HG03045 (cell line): ENCODE results near the gene THPO.
A peak's percentile ranks its signal among the peaks of the same experiment; 100 is the strongest.

Experiments
- ATAC-seq: cut with Tn5 transposase; IDR thresholded peaks from one replicate; pipeline ENCODE4 v1.9.1; 2021; ENCODE audit warnings: mild to moderate bottlenecking, moderate library complexity; ENCODE audit not compliant: unreplicated experiment

The THPO gene

DNA sequence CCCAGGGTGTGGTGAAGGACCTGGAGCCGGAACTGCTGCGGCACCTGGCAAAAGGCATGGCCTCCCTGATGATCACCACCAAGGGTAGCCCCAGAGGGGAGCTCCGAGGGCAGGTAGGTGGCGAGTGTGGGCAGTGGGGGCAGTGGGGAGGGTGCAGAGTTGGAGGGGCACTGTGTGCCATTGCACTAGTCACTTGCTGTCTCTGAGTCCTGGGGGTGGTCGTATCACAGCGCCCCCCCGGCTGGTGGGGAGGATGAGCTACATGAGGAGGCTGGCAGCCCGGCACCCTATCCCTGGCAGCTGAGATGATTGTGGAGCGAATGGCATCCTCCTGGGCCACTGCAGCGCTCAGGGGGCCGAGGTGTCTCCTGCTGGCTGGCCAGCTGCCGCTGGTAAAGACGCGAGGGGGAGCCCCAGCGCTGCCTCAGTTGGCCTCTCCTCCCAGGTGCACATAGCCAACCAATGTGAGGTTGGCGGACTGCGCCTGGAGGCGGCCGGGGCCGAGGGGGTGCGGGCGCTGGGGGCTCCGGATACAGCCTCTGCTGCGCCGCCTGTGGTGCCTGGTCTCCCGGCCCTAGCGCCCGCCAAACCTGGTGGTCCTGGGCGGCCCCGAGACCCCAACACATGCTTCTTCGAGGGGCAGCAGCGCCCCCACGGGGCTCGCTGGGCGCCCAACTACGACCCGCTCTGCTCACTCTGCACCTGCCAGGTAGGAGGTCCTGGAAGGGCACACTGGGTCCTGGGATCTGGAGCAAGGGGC lies 8.2 kb upstream of the THPO start:
- ATAC-seq, result no peak

DNA sequence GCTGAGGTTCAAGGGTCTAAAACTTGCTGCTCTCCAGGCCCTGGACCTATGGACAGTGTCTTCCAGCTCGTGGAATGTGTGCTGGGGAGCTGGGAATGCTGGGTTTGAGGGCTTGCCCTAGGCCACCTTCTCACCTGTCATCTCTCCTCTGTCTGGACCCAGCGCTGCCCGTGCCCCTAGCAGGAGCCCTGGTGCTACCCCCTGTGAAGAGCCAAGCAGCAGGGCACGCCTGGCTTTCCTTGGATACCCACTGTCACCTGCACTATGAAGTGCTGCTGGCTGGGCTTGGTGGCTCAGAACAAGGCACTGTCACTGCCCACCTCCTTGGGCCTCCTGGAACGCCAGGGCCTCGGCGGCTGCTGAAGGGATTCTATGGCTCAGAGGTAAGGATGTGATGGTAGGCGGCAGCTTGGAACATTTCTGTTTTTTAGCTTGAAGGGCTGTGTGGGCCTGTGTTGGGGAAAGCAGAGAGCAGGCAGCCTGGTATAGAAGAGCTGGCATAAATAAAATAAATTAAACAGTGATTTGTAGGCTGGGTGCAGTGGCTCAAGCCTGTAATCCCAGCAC lies 6.9 kb upstream of the THPO start:
- ATAC-seq, result no peak

GRCh38 chr3:184384342-184384741 lies 6.3 kb upstream of the THPO start:
- ATAC-seq, result no peak

- ATAC-seq, result no peak
These were observed 5.2 kb upstream of the THPO start for GRCh38 chr3:184383033-184383740.

DNA sequence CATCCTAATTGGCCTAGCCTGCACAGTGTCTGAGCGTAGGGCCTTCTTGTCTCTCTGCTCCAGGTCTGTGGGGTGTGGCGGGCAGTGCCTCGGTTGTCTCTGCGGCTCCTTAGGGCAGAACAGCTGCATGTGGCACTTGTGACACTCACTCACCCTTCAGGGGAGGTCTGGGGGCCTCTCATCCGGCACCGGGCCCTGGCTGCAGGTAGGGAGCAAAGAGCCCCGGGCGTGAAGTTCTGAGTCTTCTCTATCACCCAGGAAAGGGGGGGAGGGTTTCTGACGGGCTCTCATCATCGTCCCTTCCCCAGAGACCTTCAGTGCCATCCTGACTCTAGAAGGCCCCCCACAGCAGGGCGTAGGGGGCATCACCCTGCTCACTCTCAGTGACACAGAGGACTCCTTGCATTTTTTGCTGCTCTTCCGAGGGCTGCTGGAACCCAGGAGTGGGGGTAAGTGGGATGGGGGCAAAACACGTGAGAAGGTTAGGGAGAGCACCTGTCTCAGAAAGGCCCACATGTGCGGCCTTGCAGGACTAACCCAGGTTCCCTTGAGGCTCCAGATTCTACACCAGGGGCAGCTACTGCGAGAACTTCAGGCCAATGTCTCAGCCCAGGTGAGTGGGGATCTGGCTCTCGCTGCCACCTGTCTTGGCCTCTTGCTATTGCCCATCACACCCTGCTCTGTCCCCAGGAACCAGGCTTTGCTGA lies 4.5 kb upstream of the THPO start:
- ATAC-seq, result no peak

DNA sequence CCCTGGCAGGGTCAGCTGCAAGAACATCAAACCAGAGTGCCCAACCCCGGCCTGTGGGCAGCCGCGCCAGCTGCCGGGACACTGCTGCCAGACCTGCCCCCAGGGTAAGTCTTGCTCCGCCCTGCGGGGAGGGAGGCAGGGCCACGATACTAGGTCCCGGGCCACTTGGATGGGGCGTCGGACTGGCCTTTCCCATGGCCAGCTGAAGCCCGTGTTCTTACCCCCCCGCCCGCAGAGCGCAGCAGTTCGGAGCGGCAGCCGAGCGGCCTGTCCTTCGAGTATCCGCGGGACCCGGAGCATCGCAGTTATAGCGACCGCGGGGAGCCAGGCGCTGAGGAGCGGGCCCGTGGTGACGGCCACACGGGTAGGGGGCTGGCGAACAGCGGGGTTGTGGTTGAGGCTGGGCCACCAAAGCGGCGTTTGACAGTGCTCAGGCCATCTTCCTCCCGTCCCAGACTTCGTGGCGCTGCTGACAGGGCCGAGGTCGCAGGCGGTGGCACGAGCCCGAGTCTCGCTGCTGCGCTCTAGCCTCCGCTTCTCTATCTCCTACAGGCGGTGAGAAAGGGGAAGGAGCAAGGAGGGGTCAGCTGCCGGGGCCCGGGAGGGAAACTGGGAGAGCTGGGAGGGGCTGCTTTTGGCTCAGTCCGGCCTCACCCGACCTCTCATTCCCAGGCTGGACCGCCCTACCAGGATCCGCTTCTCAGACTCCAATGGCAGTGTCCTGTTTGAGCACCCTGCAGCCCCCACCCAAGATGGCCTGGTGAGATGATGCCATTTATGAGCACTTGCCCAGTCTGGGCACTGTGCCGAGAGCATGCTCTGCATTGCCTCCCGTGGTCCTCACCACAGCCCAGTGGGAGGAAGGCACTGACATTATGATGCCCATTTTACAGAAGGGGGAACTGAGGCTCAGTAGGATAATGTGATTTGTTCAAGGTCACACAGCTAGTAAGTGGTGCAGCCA lies 3.5 kb upstream of the THPO start:
- ATAC-seq, result no peak

DNA sequence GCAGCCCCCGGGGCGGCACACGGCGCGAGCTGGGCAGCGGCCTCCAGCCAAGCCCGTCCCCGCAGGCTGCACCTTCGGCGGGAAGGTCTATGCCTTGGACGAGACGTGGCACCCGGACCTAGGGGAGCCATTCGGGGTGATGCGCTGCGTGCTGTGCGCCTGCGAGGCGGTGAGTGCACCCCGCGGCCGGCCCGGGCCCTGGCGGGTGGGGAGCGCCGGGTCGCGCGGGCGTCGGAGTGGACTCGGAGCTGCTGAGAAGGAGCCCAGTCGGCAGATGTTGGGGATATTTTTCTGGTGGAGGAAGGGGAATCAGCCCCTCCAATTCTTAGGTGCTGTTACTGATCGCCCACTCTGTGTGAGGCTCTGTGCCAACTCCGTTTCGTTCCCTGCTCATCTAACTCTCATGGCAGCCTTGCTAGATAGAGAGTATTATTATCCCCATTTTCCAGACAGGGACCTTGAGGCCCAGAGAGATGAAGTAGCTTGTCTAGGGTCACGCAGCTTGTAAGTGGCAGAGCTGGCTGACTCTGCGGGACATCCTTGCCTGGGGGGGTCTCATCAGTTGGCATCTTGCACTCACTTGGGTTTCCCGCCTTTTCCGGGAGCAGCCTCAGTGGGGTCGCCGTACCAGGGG lies 2.7 kb upstream of the THPO start:
- ATAC-seq, result no peak

GRCh38 chr3:184380185-184380626 lies 2.2 kb upstream of the THPO start:
- ATAC-seq, result no peak

- no peak for ATAC-seq
These were observed 1.6 kb upstream of the THPO start, which contains the start of gene CHRD for GRCh38 chr3:184379358-184380184. CHRD (plus strand) TSS chr3:184380054; CDS start chr3:184380319, 265 bp downstream.

DNA sequence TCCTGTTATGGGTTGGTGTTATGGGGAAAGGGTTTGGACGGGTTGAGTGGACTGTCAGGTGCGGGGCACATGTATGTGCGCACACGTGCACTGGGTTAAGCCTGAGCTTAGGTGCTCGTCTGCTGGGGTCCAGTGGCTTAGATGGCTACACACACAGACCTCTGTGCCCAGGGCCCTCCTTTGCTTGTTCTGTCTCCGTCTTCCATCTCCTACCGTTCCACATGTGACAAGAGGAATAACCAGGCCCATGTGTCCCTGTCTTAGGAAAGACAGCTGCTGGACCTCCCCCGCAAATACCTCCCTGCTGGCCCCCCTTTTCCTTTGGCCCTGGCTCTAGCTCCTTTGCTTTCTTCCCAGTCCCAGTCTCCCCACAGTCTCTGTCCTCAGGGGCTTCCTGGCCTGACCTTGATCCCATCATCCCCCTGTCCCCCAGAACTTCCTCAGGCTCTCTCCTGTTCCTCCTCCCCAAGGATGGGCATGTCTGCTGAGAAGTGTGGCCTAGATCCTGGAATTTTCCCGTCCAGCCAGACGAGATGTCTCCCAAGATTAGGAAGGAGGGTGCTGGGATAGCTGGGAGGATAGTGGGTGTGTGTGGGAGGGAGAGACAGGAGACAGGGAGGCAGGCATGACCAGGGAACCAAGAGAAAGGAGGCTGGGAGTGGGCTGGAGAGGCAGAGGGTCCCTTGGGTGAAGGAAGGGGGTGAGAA lies 797 bp upstream of the THPO start:
- ATAC-seq, result no peak

- ATAC-seq, result no peak
These were observed 633 bp downstream of the THPO start for GRCh38 chr3:184377374-184377773.

GRCh38 chr3:184375747-184376461 lies 2.1 kb downstream of the THPO start:
- no peak for ATAC-seq

DNA sequence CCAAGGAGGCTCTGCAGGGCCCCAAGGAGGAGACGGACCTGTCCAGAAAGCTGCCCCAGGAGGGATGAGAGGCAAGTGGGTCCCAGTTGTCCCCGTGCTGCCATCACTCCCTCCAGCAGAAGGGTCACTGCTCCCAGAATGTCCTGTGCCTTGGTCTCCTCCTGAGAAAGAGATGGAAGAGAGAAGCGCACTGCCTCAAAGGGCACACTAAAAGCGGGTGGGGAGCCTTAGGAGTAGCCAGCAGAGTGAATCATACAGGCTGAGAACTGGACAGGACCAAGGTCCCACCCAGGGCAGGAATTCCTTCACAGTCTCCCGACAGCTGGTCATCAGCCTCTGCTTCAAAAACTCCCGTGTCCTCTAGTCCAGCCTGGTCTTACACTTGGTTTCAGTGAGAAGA lies 4.6 kb downstream of the THPO start:
- no peak for ATAC-seq

DNA sequence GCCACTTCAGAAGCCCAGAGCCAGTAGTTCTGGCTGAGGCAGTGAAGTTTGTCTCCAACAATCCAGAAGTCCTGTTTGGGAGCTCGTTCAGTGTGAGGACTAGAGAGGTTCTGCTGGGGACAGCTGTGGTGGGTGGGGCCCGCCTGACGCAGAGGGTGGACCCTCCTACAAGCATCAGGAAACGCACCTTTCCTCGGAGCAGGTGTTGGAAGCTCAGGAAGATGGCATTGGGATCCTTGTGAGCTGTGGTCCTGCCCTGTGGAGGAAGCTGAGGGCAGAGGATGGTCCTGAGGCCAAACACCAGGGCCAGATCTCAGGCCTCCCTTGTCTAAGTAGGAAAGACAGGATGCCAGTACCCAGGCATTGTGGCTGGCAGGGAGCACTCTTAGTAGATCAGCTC lies 5.1 kb downstream of the THPO start:
- ATAC-seq, result no peak

- ATAC-seq, result no peak
These were observed 5.6 kb downstream of the THPO start for GRCh38 chr3:184372296-184372821.

GRCh38 chr3:184371570-184372018 lies 6.4 kb downstream of the THPO start:
- ATAC-seq, result peak; percentile 74

GRCh38 chr3:184368586-184369183 lies 9.3 kb downstream of the THPO start:
- ATAC-seq, result no peak
